NCI-H1930 (cell line): ENCODE results near the gene AIG1.

Source experiments
- DNase-seq, 2 experiments: peaks; one replicate each; lab custom pipeline; 2025; lab: John Stamatoyannopoulos, UW

AIG1 gene

GRCh38 chr6:143097224-143097795 is 36.6 kb downstream of the AIG1 start:
- no peak for DNase-seq

GRCh38 chr6:143098054-143098671 is 37.5 kb downstream of the AIG1 start:
- DNase-seq, result no peak

- DNase-seq, result no peak
These were observed 39.0 kb downstream of the AIG1 start for GRCh38 chr6:143099647-143100046.

- DNase-seq, result no peak
These were observed 39.7 kb downstream of the AIG1 start for GRCh38 chr6:143100429-143100828.

GRCh38 chr6:143103916-143104315 is 43.2 kb downstream of the AIG1 start:
- DNase-seq, result no peak

- DNase-seq, result no peak
These were observed 46.8 kb downstream of the AIG1 start for GRCh38 chr6:143107440-143107839.

- no peak for DNase-seq
These were observed 47.4 kb downstream of the AIG1 start for GRCh38 chr6:143107911-143108761.

- DNase-seq, result no peak
These were observed 48.5 kb downstream of the AIG1 start for GRCh38 chr6:143109196-143109595.

GRCh38 chr6:143110572-143110971 is 49.9 kb downstream of the AIG1 start:
- DNase-seq, result no peak

- DNase-seq, result no peak
These were observed 50.3 kb downstream of the AIG1 start for GRCh38 chr6:143110996-143111395.

GRCh38 chr6:143111443-143111842 is 50.8 kb downstream of the AIG1 start:
- DNase-seq, result no peak

GRCh38 chr6:143112084-143112768 is 51.5 kb downstream of the AIG1 start:
- DNase-seq, result no peak

GRCh38 chr6:143112837-143113236 is 52.1 kb downstream of the AIG1 start:
- DNase-seq, result no peak

- DNase-seq, result no peak
These were observed 55.0 kb downstream of the AIG1 start for GRCh38 chr6:143115728-143116127.

- no peak for DNase-seq
These were observed 56.4 kb downstream of the AIG1 start for GRCh38 chr6:143117108-143117507.

GRCh38 chr6:143119260-143119659 is 58.6 kb downstream of the AIG1 start:
- DNase-seq, result no peak

GRCh38 chr6:143123081-143123480 is 62.4 kb downstream of the AIG1 start:
- no peak for DNase-seq

- DNase-seq, result no peak
These were observed 63.3 kb downstream of the AIG1 start for GRCh38 chr6:143123941-143124340.

- DNase-seq, result no peak
These were observed 64.8 kb downstream of the AIG1 start for GRCh38 chr6:143125455-143125854.

- DNase-seq, result no peak
These were observed 65.3 kb downstream of the AIG1 start for GRCh38 chr6:143125864-143126573.

GRCh38 chr6:143126574-143126941 is 65.9 kb downstream of the AIG1 start:
- no peak for DNase-seq
